Measurements from ENCODE around the gene CDC42BPB. TPM values are rescaled to one million over a fixed set of nuclear protein-coding genes. Genes with fewer than 3 reads are reported as not detected.

CDC42BPB gene
- polyA plus RNA-seq, 1 of the 3 experiments (the other 2 are of a cell fraction): 61.6 TPM

DNA sequence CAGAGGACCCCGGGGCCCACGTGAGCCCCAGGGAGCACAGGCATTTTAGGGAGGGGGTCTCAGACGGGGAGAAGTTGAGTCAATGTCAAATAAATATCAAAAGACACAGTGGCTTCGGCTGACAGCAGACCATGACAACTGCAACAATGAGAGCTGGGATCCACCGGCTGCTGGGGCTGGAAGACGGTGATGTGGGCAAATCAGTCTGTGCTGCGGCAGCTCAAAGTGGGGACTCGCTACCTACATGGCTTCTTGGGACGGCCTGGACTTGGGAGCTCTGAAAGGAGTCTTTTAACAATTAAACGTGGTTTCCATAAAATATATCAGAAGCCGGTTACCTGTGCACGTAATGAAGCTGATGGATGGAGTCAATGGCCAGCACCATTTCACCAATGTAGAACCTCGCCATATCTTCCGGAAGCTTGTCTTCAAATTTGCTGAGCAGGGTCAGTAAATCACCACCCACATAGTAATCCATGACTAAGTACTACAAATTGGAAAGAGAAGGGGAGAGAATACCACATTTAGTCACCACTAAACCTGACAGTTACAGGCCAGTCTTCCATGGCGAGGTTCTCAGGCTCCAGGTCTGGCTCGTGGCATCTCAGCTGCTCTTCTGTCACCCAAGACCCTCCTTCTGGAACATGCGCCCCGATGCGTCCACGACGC, 58.0 kb downstream of the CDC42BPB start (continued):
- TF ChIP-seq, protein P1, sequence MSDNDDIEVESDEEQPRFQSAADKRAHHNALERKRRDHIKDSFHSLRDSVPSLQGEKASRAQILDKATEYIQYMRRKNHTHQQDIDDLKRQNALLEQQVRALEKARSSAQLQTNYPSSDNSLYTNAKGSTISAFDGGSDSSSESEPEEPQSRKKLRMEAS (IDR thresholded peaks at IDR 0.05; ENCODE audit: low read depth): no peak
- TF ChIP-seq SIN3A (IDR thresholded peaks at IDR 0.05; ENCODE audit: borderline replicate concordance, low read depth, low read length): no peak
- no peak for TF ChIP-seq RCOR1 (IDR thresholded peaks at IDR 0.05; ENCODE audit: low read length)
- TF ChIP-seq SMC3 (IDR thresholded peaks at IDR 0.05; ENCODE audit: low read depth, low read length): no peak
- no peak for TF ChIP-seq USF2 (IDR thresholded peaks at IDR 0.05; ENCODE audit: borderline replicate concordance, low read depth, low read length)

- no peaks in the 10 kb centered on the region for H3K9me2 ChIP-seq
- no peak overlapping the region for H3K27ac ChIP-seq (ENCODE audit: low read depth in 2 of 2, low read length in 1 of 2)
- no peaks in the 10 kb centered on the region for H3K27me3 ChIP-seq (ENCODE audit: insufficient read depth)
- H3K79me2 ChIP-seq (ENCODE audit: insufficient read depth): peaks cover 72% of the 10 kb centered on the region; the same call in 1 of the 2 replicates
- WGBS (ENCODE audit: low lambda C conversion rate): 91% methylated on average over 6 of the region's 6 CpGs
- no peak overlapping the region for H2AFZ ChIP-seq (ENCODE audit: low read depth)
- no peaks in the 10 kb centered on the region for H3K9me3 ChIP-seq
- peaks cover 0 to 4% of the 10 kb centered on the region in 2 experiments; a peak in 1 of 4 replicates for H3K4me1 ChIP-seq (ENCODE audit: control insufficient read depth in 1 of 2, insufficient read depth in 2 of 2, low read depth in 1 of 2, low read length in 1 of 2)
- H3K9ac ChIP-seq: no peak overlapping the region
- DNase-seq: no peak
- TF ChIP-seq FOSL2 (IDR thresholded peaks at IDR 0.05; ENCODE audit: borderline replicate concordance, low read depth): no peak
- TF ChIP-seq SIN3A (IDR thresholded peaks at IDR 0.05; ENCODE audit: borderline replicate concordance, low read depth, low read length): no peak
- TF ChIP-seq NFIC (IDR thresholded peaks at IDR 0.05; ENCODE audit: borderline replicate concordance): no peak
- TF ChIP-seq CHD2 (IDR thresholded peaks at IDR 0.05; ENCODE audit: low read length, partially characterized antibody): no peak
- no peak for TF ChIP-seq SMC3 (IDR thresholded peaks at IDR 0.05; ENCODE audit: low read depth, low read length)
- no peak for TF ChIP-seq RAD21 (IDR thresholded peaks at IDR 0.05; ENCODE audit: low read length)
- TF ChIP-seq, protein P2, sequence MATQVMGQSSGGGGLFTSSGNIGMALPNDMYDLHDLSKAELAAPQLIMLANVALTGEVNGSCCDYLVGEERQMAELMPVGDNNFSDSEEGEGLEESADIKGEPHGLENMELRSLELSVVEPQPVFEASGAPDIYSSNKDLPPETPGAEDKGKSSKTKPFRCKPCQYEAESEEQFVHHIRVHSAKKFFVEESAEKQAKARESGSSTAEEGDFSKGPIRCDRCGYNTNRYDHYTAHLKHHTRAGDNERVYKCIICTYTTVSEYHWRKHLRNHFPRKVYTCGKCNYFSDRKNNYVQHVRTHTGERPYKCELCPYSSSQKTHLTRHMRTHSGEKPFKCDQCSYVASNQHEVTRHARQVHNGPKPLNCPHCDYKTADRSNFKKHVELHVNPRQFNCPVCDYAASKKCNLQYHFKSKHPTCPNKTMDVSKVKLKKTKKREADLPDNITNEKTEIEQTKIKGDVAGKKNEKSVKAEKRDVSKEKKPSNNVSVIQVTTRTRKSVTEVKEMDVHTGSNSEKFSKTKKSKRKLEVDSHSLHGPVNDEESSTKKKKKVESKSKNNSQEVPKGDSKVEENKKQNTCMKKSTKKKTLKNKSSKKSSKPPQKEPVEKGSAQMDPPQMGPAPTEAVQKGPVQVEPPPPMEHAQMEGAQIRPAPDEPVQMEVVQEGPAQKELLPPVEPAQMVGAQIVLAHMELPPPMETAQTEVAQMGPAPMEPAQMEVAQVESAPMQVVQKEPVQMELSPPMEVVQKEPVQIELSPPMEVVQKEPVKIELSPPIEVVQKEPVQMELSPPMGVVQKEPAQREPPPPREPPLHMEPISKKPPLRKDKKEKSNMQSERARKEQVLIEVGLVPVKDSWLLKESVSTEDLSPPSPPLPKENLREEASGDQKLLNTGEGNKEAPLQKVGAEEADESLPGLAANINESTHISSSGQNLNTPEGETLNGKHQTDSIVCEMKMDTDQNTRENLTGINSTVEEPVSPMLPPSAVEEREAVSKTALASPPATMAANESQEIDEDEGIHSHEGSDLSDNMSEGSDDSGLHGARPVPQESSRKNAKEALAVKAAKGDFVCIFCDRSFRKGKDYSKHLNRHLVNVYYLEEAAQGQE (IDR thresholded peaks at IDR 0.05; ENCODE audit: low read depth, low read length): no peak
- TF ChIP-seq EP300 (IDR thresholded peaks at IDR 0.05; ENCODE audit: borderline replicate concordance in 1 of 2, low read depth in 1 of 2, low read length in 1 of 2): no peak
- TF ChIP-seq TAF1 (IDR thresholded peaks at IDR 0.05; ENCODE audit: borderline replicate concordance, low read depth, low read length): no peak
- no peak for TF ChIP-seq GATA2 (CRISPR knock-in tag; IDR thresholded peaks at IDR 0.05)
- no peak for TF ChIP-seq POLR2AphosphoS5 (IDR thresholded peaks at IDR 0.05; ENCODE audit: low read depth, low read length)
- no peak for TF ChIP-seq NRF1 (IDR thresholded peaks at IDR 0.05; ENCODE audit: low read depth, low read length)
- TF ChIP-seq USF2 (IDR thresholded peaks at IDR 0.05; ENCODE audit: borderline replicate concordance, low read depth, low read length): no peak
- no peak for TF ChIP-seq RXRA (IDR thresholded peaks at IDR 0.05; ENCODE audit: borderline replicate concordance, low read depth)
- TF ChIP-seq ZBTB33 (IDR thresholded peaks at IDR 0.05; ENCODE audit: borderline replicate concordance, low read depth): no peak
- no peak overlapping the region for H3K4me2 ChIP-seq
- H3K4me3 ChIP-seq (ENCODE audit: low read depth in 2 of 2, low read length in 1 of 2): no peak overlapping the region
- ChIA-PET POLR2A (no interaction called here), CTCF (interaction anchor here (1.3 kb wide), 1 partner anchor 106 kb away, joined by 3 read pairs; no protein-coding TSS in a partner anchor)
- peaks cover 30 to 64% of the 10 kb centered on the region in 2 experiments for H3K36me3 ChIP-seq (replicated peaks in 1 of 2; ENCODE audit: control insufficient read depth in 1 of 2, insufficient read depth in 2 of 2, low read length in 1 of 2)
- peaks cover 20% of the 10 kb centered on the region; the same call in 1 of the 2 replicates for H4K20me1 ChIP-seq (ENCODE audit: insufficient read depth)
- H3F3A ChIP-seq (replicated peaks; ENCODE audit: insufficient read depth): peaks cover 15% of the 10 kb centered on the region
Observed at GRCh38 chr14:102998393-102998792, 59.0 kb downstream of the CDC42BPB start.
